GM23338 (cell line): ENCODE data around the gene RBM12. TPM values are rescaled to one million over a fixed set of nuclear protein-coding genes. Genes with fewer than 3 reads are reported as not detected.

Experiments used
- ATAC-seq: fragments of 200-7000 bp; cut with Tn5 transposase; 3 replicates; pipeline ENCODE4 v1.9.1; 2020
- DNase-seq: peaks from one replicate; pipeline ENCODE4 v3.0.0-alpha.2; 2015; ENCODE audit warnings: low spot score
- H2AFZ ChIP-seq: fragments of 200-600 bp; sonication (generic); 2 replicates; pipeline ENCODE4 v1.8.0; 2016; ENCODE audit warnings: antibody characterized with exemption, mild to moderate bottlenecking, moderate library complexity
- H3F3A ChIP-seq: fragments of 200-600 bp; sonication (generic); replicated peaks from 2 replicates; pipeline ENCODE4 v1.8.0; 2017; ENCODE audit warnings: antibody characterized with exemption, mixed run types, low read depth
- H3K27ac ChIP-seq: fragments of 200-600 bp; sonication (generic); 2 replicates; pipeline ENCODE4 v1.6.1; 2016; ENCODE audit warnings: low read depth
- H3K27me3 ChIP-seq: fragments of 200-600 bp; sonication (generic); 2 replicates; pipeline ENCODE4 v1.8.0; 2016; ENCODE audit warnings: mild to moderate bottlenecking, mixed run types, moderate library complexity; ENCODE audit not compliant: insufficient read depth
- H3K36me3 ChIP-seq: fragments of 200-600 bp; sonication (generic); 2 replicates; pipeline ENCODE4 v1.8.0; 2016; ENCODE audit warnings: mild to moderate bottlenecking; ENCODE audit not compliant: insufficient read depth
- H3K4me1 ChIP-seq: fragments of 200-600 bp; sonication (generic); 2 replicates; pipeline ENCODE4 v1.8.0; 2016; ENCODE audit warnings: mild to moderate bottlenecking, moderate library complexity; ENCODE audit not compliant: insufficient read depth
- H3K4me2 ChIP-seq: fragments of 200-600 bp; sonication (generic); 2 replicates; pipeline ENCODE4 v1.7.1; 2017; ENCODE audit warnings: mixed run types
- H3K4me3 ChIP-seq: fragments of 200-600 bp; sonication (generic); 2 replicates; pipeline ENCODE4 v1.6.1; 2016; ENCODE audit warnings: mixed run types
- H3K79me2 ChIP-seq: fragments of 200-600 bp; sonication (generic); replicated peaks from 2 replicates; pipeline ENCODE4 v1.8.0; 2017; ENCODE audit warnings: mild to moderate bottlenecking; ENCODE audit not compliant: insufficient read depth
- H3K9me2 ChIP-seq: fragments of 200-600 bp; sonication (generic); 2 replicates; pipeline ENCODE4 v1.8.0; 2017; ENCODE audit not compliant: insufficient read depth
- H4K20me1 ChIP-seq: fragments of 200-600 bp; sonication (generic); replicated peaks from 2 replicates; pipeline ENCODE4 v1.8.0; 2017; ENCODE audit warnings: mild to moderate bottlenecking; ENCODE audit not compliant: insufficient read depth
- H3K27ac Mint-ChIP-seq: 2 replicates; pipeline ENCODE4 v1.8.0; 2020; ENCODE audit warnings: inconsistent platforms, mild to moderate bottlenecking, moderate library complexity, mixed read lengths
- H3K27me3 Mint-ChIP-seq: 3 replicates; pipeline ENCODE4 v1.8.0; 2022; ENCODE audit warnings: low read depth, mild to moderate bottlenecking, moderate library complexity, mixed read lengths, inconsistent platforms; ENCODE audit not compliant: insufficient read depth, poor library complexity
- H3K36me3 Mint-ChIP-seq: 3 replicates; pipeline ENCODE4 v1.8.0; 2021; ENCODE audit warnings: low read depth, mild to moderate bottlenecking, inconsistent platforms, moderate library complexity, mixed read lengths
- H3K4me1 Mint-ChIP-seq: 3 replicates; pipeline ENCODE4 v1.8.0; 2020; ENCODE audit warnings: mild to moderate bottlenecking, inconsistent platforms, mixed read lengths
- H3K4me3 Mint-ChIP-seq: 3 replicates; pipeline ENCODE4 v1.8.0; 2021; ENCODE audit warnings: moderate library complexity, mild to moderate bottlenecking, inconsistent platforms, mixed read lengths
- H3K9me3 Mint-ChIP-seq: 3 replicates; pipeline ENCODE4 v1.8.0; 2020; ENCODE audit warnings: moderate library complexity, mild to moderate bottlenecking, inconsistent platforms, mixed read lengths
- NANOG ChIP-seq: IDR thresholded peaks from 2 replicates; pipeline ENCODE4 v1.6.1; 2016; ENCODE audit warnings: antibody characterized with exemption, borderline replicate concordance
- POLR2AphosphoS5 ChIP-seq: IDR thresholded peaks from 2 replicates; pipeline ENCODE4 v1.6.1; 2016; ENCODE audit warnings: antibody characterized with exemption, low read depth
- STAT1 ChIP-seq: IDR thresholded peaks from one replicate; pipeline ENCODE4 v1.6.1; 2016; ENCODE audit warnings: antibody characterized with exemption; ENCODE audit not compliant: unreplicated experiment
- polyA plus RNA-seq: library from polyadenylated mRNA; unstranded; fragments of >200 nt; fragmentation: Nextera tagmentation; extraction: Ambion mirVana; gene quantifications from 2 replicates; pipeline ENCODE4 v1.2.1, GENCODE V29; 2016
- total RNA-seq: library from RNA; depleted of rRNA; stranded (reverse); fragments of >200 nt; shearing (Covaris generic); gene quantifications from 2 replicates; pipeline ENCODE4 v1.2.3, GENCODE V29; 2014
- TF ChIP-seq, protein P1 (sequence below), 2 experiments: fragments of 200-600 bp in 1 of 2; sonication (generic) in 1 of 2; conservative IDR thresholded peaks; 2 replicates each; pipeline versions ENCODE4 v1.5.1 to v1.6.1; 2016 to 2017; ENCODE audit warnings: antibody characterized with exemption in 2 of 2, low read depth in 2 of 2, mild to moderate bottlenecking in 2 of 2, moderate library complexity in 1 of 2
- TF ChIP-seq, protein P2 (sequence below): IDR thresholded peaks from one replicate; pipeline ENCODE4 v1.6.1; 2018; ENCODE audit warnings: antibody characterized with exemption; ENCODE audit not compliant: unreplicated experiment

RBM12 gene
- total and polyA plus RNA-seq, 2 experiments from 2014 or later: 22.3 to 82.2 TPM

DNA sequence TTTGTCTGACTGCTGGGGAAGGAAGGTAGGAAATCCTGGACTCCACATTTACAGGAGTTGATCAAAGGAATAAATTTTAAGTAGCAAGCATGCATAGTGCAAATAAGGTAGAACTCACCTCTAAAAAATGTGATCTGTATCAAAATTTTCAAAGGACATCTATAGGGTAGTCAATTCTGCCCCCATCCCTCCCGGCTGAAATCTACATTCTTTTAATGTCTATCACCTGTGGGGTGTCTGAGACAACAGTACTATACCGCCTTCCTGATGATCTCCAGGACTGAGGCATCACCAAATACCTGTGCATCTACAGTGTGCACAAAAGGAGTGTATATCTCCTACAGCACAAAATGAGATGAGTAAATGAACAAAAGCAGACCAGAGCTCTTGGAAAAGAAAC, 19.9 kb downstream of the RBM12 start:
- H3K4me3 Mint-ChIP-seq: no peak overlapping the region
- Histone ChIP-seq H3K9me2 (no peaks in the 10 kb centered on the region), H3K4me1 (peaks cover 19% of the 10 kb centered on the region; the same call in 1 of the 2 replicates), H3K4me2 (no peak overlapping the region), H3K4me3 (no peak overlapping the region), H3K36me3 (no peaks in the 10 kb centered on the region), H3K27me3 (no peaks in the 10 kb centered on the region), H3K27ac (peak overlapping the region; percentile 72; the same call in 1 of the 2 replicates), H3K79me2 (peaks cover 99% of the 10 kb centered on the region), H2AFZ (no peak overlapping the region), H4K20me1 (peaks cover 83% of the 10 kb centered on the region), H3F3A (0 out of 2 replicates have a peak, but pooled peaks cover 3% of the 10 kb centered on the region)
- TF ChIP-seq, protein P1, sequence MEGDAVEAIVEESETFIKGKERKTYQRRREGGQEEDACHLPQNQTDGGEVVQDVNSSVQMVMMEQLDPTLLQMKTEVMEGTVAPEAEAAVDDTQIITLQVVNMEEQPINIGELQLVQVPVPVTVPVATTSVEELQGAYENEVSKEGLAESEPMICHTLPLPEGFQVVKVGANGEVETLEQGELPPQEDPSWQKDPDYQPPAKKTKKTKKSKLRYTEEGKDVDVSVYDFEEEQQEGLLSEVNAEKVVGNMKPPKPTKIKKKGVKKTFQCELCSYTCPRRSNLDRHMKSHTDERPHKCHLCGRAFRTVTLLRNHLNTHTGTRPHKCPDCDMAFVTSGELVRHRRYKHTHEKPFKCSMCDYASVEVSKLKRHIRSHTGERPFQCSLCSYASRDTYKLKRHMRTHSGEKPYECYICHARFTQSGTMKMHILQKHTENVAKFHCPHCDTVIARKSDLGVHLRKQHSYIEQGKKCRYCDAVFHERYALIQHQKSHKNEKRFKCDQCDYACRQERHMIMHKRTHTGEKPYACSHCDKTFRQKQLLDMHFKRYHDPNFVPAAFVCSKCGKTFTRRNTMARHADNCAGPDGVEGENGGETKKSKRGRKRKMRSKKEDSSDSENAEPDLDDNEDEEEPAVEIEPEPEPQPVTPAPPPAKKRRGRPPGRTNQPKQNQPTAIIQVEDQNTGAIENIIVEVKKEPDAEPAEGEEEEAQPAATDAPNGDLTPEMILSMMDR (conservative IDR thresholded peaks at IDR 0.05; ENCODE audit: low read depth in 2 of 2): no peak
- TF ChIP-seq, protein P2, sequence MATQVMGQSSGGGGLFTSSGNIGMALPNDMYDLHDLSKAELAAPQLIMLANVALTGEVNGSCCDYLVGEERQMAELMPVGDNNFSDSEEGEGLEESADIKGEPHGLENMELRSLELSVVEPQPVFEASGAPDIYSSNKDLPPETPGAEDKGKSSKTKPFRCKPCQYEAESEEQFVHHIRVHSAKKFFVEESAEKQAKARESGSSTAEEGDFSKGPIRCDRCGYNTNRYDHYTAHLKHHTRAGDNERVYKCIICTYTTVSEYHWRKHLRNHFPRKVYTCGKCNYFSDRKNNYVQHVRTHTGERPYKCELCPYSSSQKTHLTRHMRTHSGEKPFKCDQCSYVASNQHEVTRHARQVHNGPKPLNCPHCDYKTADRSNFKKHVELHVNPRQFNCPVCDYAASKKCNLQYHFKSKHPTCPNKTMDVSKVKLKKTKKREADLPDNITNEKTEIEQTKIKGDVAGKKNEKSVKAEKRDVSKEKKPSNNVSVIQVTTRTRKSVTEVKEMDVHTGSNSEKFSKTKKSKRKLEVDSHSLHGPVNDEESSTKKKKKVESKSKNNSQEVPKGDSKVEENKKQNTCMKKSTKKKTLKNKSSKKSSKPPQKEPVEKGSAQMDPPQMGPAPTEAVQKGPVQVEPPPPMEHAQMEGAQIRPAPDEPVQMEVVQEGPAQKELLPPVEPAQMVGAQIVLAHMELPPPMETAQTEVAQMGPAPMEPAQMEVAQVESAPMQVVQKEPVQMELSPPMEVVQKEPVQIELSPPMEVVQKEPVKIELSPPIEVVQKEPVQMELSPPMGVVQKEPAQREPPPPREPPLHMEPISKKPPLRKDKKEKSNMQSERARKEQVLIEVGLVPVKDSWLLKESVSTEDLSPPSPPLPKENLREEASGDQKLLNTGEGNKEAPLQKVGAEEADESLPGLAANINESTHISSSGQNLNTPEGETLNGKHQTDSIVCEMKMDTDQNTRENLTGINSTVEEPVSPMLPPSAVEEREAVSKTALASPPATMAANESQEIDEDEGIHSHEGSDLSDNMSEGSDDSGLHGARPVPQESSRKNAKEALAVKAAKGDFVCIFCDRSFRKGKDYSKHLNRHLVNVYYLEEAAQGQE: no peak
- no peak for TF ChIP-seq STAT1
- no peaks in the 10 kb centered on the region for H3K27me3 Mint-ChIP-seq
- peaks cover 2% of the 10 kb centered on the region; the same call in 1 of the 3 replicates for H3K36me3 Mint-ChIP-seq
- H3K27ac Mint-ChIP-seq: no peak overlapping the region
- DNase-seq (no peak), ATAC-seq (no peak)
- H3K9me3 Mint-ChIP-seq: no peaks in the 10 kb centered on the region
- peaks cover 38% of the 10 kb centered on the region for H3K4me1 Mint-ChIP-seq

DNA sequence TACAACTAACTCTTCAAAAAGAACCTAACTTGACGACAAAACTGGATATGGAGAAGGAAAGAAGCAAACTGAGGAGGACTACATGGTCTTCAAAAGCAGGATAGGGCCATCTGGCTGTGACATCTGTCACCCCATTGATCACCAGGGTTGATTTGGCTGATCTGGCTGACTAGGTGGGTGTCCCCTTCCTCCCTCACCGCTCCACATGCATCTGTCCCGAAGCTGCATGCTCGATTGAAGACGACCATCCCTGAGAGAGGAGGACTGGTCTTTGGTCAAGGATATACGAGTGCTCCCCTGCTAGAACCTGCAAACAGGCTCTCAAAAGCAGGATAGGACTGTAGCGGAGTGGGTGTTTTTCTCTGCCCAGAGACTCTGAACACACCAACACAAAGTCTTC, 21.7 kb downstream of the RBM12 start:
- peaks cover 29% of the 10 kb centered on the region; the same call in 1 of the 2 replicates for H3K4me1 ChIP-seq
- H3K9me3 Mint-ChIP-seq: no peaks in the 10 kb centered on the region
- H4K20me1 ChIP-seq: peaks cover 73% of the 10 kb centered on the region
- H3K27me3 Mint-ChIP-seq: no peaks in the 10 kb centered on the region
- peaks cover 47% of the 10 kb centered on the region for H3K4me1 Mint-ChIP-seq
- DNase-seq (no peak), ATAC-seq (no peak)
- no peak overlapping the region for H3K27ac ChIP-seq
- peaks cover 99% of the 10 kb centered on the region for H3K79me2 ChIP-seq
- no peak overlapping the region for H3K4me2 ChIP-seq
- 0 out of 2 replicates have a peak, but pooled peaks cover 3% of the 10 kb centered on the region for H3F3A ChIP-seq
- no peak overlapping the region for H3K4me3 Mint-ChIP-seq
- no peak overlapping the region for H3K4me3 ChIP-seq
- no peaks in the 10 kb centered on the region for H3K27me3 ChIP-seq
- H3K27ac Mint-ChIP-seq: no peak overlapping the region
- H3K9me2 ChIP-seq: no peaks in the 10 kb centered on the region
- H2AFZ ChIP-seq: no peak overlapping the region
- no peaks in the 10 kb centered on the region for H3K36me3 ChIP-seq
- no peak for TF ChIP-seq NANOG
- H3K36me3 Mint-ChIP-seq: no peaks in the 10 kb centered on the region

DNA sequence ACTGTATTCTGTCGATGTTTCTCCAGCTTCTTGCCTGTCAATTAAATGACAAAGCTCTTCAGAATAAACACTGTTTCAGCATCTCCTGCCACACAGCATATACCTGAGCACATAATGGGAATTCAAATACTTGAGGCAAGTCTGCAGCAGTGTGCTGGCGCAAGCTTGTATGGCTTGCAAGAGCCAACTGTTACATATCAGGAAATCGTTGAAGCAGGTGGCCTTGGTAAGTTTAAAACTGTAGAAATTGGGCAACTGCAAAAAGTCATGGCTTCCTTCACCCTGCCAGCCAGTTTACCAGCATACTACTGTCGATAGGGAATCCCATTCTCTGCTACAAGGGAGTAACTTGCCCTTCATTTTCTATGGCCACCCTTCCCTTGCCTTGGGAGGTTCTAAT, 23.0 kb downstream of the RBM12 start:
- Histone ChIP-seq H4K20me1 (peaks cover 75% of the 10 kb centered on the region), H3K27ac (peak overlapping the region; percentile 48; the same call in 1 of the 2 replicates), H3K36me3 (no peaks in the 10 kb centered on the region), H3K27me3 (no peaks in the 10 kb centered on the region), H3K79me2 (peaks cover 99% of the 10 kb centered on the region), H3K9me2 (no peaks in the 10 kb centered on the region), H3K4me3 (no peak overlapping the region), H2AFZ (no peak overlapping the region), H3K4me2 (no peak overlapping the region), H3K4me1 (peaks cover 29% of the 10 kb centered on the region; the same call in 1 of the 2 replicates), H3F3A (0 out of 2 replicates have a peak, but pooled peaks cover 3% of the 10 kb centered on the region)
- H3K36me3 Mint-ChIP-seq: no peaks in the 10 kb centered on the region
- H3K4me3 Mint-ChIP-seq: no peak overlapping the region
- H3K4me1 Mint-ChIP-seq: peaks cover 47% of the 10 kb centered on the region
- no peak for TF ChIP-seq POLR2AphosphoS5
- DNase-seq (no peak), ATAC-seq (no peak)
- no peaks in the 10 kb centered on the region for H3K9me3 Mint-ChIP-seq
- H3K27ac Mint-ChIP-seq: no peak overlapping the region
- no peaks in the 10 kb centered on the region for H3K27me3 Mint-ChIP-seq
